OCI-M1 (cell line): ENCODE data around the gene TBC1D4.

Source experiments
- DNase-seq: peaks from one replicate; lab custom pipeline; 2025; lab: John Stamatoyannopoulos, UW

TBC1D4 gene

DNA sequence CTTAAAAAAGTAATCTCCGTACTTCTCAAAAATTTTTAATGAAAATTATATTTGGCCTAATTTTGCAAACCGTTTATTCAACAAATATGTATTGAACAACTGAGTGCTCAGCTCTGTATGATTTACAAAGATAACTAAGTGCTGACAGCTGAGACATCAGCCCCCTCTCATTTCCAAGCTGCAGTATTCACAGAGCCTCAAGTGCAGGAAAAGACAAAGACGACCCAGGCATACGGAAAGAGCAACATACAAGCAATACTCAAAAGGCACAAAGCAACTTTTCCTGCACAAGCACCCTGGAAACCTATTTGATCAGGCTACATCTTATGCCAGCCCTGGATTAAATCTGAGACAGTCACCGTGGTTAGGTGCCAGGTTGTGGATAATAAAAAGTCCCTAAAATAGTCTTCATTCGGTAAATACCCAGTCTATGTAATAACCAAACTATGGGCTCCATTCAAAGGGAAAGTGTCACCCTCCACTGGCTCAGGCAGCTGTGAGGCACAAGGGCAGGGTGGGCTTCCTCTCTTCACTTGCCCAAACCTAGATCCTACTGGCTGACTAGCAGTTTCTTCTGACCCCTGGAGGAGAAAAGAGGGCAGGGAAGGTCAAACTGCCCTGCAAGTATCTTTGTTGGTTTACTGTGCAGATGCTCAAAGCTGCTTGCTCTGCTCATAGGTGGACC, 65.5 kb downstream of the TBC1D4 start:
- DNase-seq: no peak

DNA sequence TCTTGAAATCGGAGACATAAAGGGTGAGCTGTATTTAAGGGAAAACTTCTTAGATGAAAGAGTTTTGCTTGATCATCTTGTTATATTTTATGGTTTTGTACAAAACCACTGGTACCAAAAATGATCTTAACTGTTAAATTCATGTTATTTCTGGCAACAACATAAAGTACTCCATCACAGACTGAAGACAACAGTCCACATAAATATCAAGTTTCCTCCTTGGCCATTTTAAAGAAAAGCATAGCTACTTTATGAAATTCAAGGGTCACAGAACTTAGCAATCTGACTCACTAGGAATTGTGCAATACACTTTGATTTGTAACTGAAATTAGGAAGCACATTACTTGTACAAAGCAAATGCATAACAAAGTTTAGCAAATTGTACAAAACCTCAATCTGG, 66.3 kb downstream of the TBC1D4 start:
- DNase-seq: peak; percentile 51

DNA sequence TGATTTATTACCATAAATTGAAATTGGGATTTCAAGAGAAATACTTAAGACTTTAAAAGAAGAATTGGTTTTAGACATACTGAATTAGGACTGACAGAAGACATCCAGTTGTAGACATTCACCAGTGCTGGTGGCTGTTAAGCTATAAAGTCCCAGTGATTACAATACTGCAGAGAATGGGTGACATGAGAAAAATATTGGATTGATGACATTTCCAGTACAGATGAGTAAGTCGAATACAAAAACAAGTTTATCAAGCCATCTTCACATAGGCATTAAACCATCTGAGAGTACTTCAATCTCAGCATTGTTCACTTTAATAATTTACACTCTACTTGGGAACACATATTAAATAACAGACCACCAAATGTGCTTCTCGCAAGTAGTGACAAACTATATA, 66.8 kb downstream of the TBC1D4 start:
- DNase-seq: no peak

DNA sequence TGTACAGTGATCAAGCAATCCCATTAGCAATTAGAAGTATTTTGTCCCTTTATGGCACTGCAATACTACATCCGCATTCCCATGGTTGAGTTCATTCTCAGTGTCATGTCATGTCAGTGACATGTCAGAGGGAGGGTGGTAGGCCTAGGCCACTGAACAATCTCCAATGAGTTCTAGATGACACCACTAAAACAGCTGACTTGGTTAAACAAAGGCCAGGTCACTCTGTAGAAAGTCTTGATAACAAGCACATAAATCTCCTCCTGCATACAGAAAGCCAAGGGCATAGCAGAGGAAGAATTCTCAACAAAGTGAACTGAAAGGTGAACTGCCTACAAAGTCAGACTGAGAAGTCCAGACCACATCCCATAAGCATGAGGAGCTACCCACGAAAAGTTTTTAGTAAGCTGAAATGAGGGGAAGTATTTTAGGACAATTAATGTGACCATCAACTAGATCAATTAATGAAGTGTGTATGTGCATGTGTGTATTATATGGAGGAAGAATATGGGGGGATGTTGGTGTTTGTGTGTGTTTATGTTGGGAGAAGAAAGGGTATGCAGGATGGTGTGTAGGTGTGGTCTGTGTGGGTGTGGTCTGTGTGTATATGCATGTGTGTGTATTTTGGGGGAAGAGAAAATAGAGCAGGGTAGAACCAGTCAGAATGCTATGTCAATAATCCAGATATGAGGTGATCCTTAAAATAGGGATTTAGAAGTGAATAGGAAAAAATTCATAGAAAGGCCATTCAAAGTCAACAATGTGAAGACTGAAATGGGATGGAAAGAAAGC, 67.7 kb downstream of the TBC1D4 start:
- no peak for DNase-seq

DNA sequence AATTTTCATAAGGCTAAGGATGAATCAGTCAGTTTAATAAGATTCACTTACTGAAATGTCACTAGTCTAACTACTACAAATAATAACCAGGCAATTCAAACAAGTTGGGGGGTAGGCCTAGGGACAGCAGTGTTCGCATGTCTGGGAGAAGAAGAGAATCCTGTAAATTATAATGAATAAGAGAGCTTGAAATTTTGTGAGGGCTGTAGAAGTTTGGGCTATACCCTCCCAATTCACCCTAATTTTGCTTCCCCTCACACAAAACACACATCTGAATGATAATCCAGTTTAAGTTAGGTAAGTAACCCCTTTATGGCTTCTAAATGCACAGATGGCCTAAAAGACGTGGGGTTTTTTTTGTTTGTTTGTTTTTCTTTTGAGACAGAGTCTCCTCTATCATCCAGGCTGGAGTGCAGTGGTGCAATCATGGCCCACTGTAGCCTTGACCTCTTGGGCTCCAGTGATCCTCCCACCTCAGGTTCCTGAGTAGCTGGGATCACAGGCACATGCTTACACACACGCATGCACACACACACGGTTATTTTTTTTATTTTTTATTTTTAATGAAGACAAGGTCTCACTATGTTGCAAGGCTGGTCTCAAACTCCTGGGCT, 69.9 kb downstream of the TBC1D4 start:
- no peak for DNase-seq

DNA sequence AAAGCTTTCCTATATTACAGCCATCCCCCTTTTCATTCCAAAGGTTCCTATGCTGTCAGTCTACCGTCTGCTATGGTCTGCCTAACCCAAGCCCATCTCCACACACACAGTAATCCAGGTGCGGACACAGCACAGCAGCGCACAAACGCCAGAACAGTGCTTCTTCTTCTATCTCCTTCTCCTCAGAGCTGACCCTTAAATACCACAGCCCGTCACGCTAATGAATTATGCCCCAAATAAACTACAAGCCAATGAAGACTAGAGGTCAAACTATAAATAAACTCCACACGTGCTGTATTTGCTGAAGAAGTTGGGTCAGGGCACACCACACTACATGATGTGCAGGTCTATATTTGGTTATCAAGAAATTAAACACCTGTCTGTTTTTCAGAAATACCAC, 71.8 kb downstream of the TBC1D4 start:
- no peak for DNase-seq

DNA sequence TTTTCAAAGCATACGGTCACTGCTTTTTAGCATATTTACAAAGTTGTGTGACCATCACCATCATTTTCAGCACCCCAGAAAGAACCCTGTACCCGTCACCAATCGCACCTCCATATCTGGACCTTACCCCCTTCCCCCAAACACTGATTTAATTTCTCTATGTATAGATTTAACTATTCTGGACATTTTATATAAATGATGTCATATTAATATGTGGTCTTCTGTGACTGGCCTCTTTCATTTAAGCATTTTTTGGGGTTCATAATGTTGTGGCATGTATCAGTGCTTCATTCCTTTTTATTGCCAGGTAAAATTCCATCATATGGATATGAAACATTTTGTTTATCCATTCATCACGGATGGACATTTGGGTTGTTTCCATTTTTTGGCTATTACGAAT, 74.0 kb downstream of the TBC1D4 start:
- no peak for DNase-seq

DNA sequence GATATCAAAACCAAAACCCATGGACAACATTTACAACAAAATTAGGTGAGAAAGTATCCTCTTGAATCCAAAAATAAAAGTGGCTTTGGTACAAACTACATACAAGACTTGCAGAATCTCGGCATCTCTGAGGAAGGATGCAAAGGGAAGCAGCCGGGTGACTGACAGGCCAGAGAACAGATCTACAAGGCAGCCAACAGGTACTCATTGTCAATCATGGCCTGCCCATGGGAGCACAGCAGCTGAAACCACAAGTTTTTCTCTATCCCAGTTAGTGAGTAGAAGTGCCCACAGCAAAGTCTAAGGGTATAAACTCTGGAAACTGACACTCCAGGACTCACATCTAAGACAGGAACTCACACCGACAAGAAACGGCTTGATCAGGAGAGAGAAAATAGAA, 74.5 kb downstream of the TBC1D4 start:
- no peak for DNase-seq

DNA sequence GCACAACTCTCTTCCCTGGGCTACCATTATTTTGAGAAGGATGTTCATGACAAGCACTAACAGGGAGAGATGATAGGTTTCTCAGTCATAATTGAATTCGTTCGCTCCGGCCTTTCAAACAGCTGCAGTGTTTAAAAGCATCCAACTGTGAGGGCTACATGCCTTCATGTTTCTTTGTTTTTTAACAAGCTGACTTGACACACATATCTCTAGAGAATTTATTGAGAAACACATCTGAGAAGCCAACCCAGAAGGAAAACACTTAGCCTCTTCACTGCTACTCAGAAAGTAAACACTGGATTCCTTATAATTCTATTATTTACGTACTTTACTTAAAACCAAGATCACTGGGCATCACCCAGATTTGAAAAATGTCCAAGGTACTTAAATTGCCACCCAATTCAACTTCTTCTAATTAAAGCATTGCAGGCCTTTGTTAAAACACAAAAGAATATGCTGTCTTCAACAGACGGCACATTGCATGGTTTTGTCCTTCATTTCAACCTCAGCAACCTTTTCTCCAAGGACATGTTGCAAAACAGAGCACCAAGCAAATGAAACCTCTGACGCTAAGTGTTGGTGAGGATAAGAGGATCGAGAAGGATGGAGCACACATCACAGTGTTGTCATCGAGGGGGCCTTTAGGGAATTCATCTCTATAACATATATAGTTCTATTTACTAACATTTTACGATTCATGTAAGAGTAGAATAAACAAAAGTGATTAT, 75.8 kb downstream of the TBC1D4 start:
- DNase-seq: no peak

DNA sequence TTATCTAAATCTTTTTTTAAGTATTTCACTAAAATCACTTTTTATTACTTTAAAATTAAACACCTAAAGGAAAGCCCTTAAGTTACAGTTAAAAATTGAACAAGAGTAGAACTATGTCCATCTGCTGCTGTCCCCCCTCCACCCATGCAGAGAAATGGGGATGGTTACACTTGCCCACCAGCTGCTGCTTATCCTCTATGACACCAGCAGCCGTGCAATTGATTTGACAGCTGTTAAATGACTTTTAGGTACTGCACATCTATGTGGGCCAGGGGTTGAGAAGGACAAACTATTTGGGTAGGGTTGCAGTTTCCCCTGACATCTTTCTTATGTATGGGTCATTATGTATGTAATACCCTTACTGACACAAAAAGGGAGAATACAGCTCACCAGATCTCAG, 77.2 kb downstream of the TBC1D4 start:
- no peak for DNase-seq

DNA sequence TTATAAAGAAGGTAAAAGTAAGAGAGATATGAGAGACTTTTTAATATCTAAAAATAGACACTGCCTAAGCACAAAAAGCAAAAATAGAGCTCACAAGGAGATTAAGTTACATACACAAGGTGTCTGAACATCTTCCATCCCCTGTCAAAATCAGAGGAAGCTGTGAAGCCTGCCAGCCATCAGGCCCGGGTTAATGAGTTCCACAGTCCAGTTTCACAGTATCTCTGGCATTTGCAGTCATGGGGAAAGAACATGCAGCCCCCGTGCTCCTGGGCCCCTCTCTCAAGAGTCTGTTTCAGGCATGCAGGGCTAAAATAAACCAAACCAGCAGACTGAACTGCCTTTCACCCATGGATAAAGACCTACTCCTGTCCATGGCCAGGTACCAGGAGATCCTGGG, 79.2 kb downstream of the TBC1D4 start:
- DNase-seq: no peak

DNA sequence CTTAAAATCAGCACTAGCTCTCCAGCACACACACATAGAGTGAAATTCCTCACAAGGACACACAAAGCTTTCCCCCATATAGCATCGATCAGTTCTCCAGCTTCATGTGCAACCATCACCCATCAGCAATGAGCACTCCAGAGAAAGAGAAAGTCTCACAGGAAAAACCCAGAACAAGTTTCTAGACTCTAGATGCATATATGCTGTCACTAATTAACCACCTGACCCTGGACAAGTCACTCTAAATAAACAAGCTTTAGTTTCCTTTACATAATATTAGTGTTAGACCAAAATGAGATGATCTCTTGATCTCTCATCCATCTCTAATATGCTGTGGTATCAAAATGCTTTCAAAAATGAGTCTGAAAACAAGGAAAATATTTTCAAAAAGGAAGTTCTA, 81.2 kb downstream of the TBC1D4 start:
- no peak for DNase-seq

DNA sequence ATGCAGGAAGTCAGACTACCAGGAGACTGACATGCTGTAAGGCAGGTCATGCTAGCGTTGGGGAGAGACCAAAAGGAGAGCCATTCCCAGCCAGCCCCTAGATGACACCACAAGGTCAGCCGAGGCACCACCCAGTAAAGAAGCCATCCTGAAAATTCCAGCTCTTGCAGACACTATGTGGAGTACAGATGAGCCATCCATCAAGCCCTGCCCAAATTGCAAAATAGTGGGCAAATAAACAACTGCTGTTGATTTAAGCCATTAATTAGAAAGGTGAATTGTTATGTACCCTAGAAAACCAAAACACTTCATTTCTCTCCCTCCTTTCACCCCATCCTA, 82.1 kb downstream of the TBC1D4 start:
- DNase-seq: no peak

DNA sequence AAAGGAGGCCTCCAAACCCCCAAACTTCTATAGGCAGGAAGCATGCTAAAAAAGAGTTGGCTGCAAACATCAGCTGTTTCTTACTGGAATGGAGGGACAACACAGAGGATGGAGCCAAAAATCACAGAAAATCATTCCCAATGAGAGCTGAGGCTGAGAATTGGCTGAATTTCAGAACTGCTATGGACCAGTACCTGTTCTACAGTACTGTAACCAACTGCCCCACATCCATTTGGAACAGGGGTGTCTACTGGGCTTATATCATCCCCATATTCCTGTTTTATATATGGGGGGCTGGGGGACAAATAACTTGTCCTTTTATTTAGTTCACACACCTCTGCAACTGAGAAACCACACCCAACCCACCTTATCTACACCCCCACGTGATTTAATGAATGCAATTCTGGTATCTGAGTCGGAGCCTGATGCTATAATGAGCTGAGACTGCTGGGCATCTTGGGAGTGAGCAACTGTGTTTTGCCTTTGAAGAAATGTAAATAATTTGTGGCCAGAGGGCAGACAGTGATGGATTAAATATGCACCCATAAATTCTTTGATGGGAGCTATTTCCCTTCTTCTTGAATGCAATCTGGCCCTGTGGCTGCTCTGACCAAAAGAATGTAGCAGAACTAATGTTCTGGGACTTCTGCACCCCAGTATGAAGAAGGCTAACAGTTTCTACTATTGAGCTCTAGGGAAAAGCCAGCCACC, 82.6 kb downstream of the TBC1D4 start:
- DNase-seq: no peak

DNA sequence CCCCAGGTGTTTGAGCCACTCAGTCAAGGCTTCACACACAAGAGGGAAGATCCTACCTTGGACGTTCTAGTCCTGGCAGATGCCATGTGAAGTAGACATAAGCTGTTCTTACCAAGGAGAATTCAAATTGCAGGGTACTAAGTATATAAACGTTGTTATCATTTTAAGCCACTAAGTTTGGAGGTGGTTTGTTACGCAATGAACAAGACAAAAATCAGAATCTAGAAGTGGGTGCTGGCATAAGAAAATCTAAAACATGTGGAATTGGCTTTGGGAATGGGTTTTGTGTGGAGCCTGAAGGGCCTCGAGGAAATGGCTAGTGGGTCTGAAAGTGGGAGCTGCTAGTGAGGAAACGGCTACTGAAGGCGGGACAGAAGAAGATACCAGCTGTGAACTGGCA, 83.9 kb downstream of the TBC1D4 start:
- DNase-seq: no peak

DNA sequence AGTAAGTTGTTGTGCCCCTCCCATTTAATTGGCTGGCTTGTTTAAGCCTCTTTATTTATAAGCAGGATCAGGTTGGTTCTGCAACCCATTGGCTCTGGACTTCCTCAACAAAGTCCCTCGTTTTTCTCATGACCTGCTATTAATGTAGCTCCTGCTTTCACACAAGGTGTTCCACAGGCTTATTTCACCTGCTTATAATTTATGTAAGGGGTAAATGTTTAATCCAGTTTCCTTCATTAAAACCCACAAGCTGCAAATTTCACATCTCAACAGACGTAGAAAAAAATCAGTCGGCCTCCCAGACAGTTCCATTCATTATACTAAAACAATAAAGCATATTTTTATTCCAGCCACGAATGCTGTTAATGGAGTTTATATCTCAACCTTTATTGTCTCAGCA, 86.1 kb downstream of the TBC1D4 start:
- no peak for DNase-seq

DNA sequence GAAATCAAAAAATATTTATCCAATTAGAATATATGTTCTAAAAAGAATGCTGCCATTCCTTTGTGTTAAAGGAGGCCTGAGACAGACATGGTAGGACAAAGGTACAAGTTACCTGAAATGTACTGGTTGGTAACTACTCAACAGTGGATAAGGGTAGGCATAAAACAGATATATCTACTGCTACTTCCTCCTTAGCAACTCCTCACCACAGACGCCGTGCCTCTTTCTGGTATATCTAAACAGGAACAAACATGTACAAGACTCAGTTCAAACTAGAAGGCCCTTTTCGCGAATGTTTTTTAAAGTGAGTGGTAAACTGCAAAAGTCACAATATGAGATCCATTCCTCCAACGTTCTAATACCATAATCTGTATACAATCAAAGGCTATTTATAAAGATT, 86.9 kb downstream of the TBC1D4 start:
- DNase-seq: peak; percentile 83

DNA sequence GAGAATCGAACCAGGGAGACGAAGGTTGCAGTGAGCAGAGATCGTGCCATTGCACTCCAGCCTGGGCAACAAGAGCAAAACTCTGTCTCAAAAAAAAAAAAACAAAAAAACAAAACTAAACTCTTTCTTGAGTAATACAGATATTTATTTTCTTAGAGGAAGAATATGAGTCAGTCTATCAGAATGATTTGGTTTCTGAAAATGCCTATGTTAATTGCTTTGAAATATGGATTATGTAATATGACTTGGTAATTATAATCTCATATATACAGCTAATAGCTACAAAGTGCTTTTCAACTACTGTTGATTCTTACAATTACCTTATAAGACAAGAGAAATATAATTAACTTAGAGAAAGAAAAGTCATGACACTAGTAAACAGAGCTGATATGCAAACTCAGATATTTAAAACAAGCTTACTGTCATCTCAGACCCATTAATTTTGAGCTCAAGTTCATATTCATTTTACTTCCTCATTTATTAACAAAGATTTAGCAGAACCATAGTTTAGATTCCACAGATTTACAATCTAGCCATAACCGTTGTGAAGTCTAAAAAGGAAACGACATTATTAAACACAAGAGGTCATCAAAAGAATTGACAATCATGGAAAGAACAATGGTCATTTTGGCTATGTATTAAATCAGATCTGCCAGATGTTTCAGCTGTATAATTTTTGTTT, 88.0 kb downstream of the TBC1D4 start:
- DNase-seq: peak; percentile 47

DNA sequence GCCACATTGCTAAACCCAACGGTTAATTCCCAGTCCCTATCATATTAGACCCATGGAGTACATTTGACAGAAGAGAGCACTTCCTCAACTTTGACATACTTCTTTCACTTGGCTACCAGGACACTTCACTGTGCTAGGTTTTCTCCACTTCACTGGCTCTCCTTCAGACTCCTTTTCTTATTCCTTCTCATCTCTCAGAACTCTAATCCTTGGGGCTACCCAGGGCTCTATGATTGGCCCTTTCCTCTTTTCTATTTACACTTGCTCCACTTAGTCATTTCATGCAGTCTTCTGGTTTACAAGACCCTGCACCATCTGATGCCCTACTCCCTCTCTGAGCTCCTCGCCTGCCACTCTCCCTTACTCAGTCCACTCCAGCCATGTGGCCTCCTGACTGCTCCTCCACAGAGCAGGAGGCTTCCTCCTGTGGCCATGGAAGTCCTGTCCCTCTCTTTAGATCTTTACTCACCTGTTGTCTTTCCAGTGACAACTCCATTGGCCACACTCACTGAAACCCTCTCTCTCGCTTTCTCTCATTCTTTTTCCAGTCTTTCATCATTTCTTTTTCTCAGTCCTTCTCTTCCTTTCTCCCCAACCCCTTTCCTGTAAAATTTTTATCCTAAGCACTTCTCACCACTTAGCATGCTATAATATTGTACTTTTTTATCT, 90.4 kb downstream of the TBC1D4 start:
- DNase-seq: peak; percentile 21

DNA sequence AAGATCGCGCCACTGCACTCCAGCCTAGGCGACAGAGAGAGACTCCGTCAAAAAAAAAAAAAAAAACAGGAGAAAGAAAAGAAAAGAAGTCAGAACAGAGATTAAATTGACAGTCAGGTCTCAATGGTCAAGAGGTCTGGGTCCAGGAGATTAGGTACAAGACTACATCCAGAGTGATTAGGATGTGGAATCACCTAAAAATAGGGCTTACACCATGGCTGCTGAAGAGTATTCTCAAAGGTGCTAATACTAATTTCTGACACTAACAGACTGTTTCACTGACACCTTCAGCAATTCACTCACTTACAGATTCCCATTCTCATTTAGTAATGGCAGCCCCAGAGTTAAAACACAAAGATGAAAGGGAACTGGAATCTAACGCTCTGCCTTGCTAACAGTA, 91.7 kb downstream of the TBC1D4 start:
- DNase-seq: no peak

DNA sequence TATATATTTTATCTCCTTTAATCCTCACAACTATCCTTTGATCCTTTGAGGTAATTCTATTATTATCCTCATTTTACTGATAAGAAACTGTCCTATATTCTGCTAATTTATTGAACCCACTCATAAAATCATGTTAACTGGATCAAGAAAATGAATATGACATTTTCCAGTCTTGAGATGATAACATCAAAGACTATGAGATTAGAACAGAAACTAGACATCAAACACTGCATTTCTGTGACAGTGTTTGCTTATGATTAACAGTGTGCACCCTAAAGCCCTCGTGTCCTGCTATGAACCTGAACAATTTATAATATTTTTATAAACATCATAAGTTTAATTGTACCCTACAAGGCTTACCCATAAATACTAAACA, 96.3 kb downstream of the TBC1D4 start:
- no peak for DNase-seq
